ENCODE measurements around the gene TAS2R7. TPM values are rescaled to one million over a fixed set of nuclear protein-coding genes. Genes with fewer than 3 reads are reported as not detected.

The TAS2R7 gene
- total RNA-seq, 1 experiment from 2014 or later = not detected

DNA sequence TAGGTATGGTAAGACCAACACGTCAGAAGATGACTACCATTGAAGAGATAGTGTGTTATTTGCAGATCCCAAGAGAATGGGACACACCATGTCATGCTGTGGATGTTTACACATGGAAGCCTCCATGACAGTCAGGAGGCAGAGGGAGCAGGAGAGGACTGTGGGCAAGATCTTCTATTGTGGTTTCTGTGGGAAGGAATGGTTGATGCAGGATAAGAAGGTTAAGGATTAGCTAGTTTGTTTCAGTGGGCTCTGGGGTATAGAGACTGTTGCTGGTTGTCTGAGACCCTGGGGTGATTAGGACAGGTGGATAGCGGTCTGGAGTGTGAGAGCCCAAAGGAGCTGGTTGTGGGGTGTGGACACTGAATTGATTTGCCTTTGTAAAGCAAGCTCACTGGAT lies 23.3 kb downstream of the TAS2R7 start:
- Histone ChIP-seq H3K23me2 (ENCODE audit: insufficient read length, low read depth, low read length, poor library complexity, severe bottlenecking) (no peaks in the 10 kb centered on the region), H3K14ac (ENCODE audit: insufficient read depth, low read length) (no peak overlapping the region), H3K9ac (ENCODE audit: extremely low read depth, insufficient read length, low read length) (no peak overlapping the region), H2AK5ac (ENCODE audit: insufficient read length, low read length) (no peak overlapping the region), H3T11ph (ENCODE audit: low read length) (no peak overlapping the region), H3K56ac (ENCODE audit: insufficient read length, low read depth, low read length) (no peak overlapping the region), H3K4ac (ENCODE audit: low read depth, low read length) (no peak overlapping the region), H3K27me3 (ENCODE audit: insufficient read depth, low read length) (no peaks in the 10 kb centered on the region), H4K5ac (ENCODE audit: insufficient read length, low read depth, low read length) (no peak overlapping the region), H3K27ac (ENCODE audit: insufficient read length, low read depth, low read length) (no peak overlapping the region), H2BK15ac (ENCODE audit: low read depth, low read length) (no peak overlapping the region), H2BK12ac (ENCODE audit: insufficient read length, low read depth, low read length) (no peak overlapping the region), H3K79me2 (ENCODE audit: insufficient read depth, low read length) (no peaks in the 10 kb centered on the region), H4K91ac (ENCODE audit: insufficient read length, low read depth, low read length) (no peak overlapping the region), H3K23ac (ENCODE audit: insufficient read length, low read depth, low read length) (no peak overlapping the region), H2AFZ (ENCODE audit: low read length) (no peak overlapping the region), H3K18ac (ENCODE audit: insufficient read length, low read depth, low read length) (no peak overlapping the region), H2BK120ac (ENCODE audit: low read depth, low read length, poor library complexity, severe bottlenecking) (no peak overlapping the region), H4K8ac (replicated peaks; ENCODE audit: insufficient read length, low read depth, low read length) (no peak overlapping the region), H3K4me1 (ENCODE audit: insufficient read depth, low read length) (no peaks in the 10 kb centered on the region), H4K20me1 (ENCODE audit: control insufficient read depth, insufficient read depth, insufficient read length) (no peaks in the 10 kb centered on the region), H2BK20ac (ENCODE audit: low read depth, low read length, poor library complexity, severe bottlenecking) (no peak overlapping the region), H3K9me3 (ENCODE audit: control insufficient read depth, low read depth, low read length) (no peaks in the 10 kb centered on the region), H3K4me2 (ENCODE audit: insufficient read depth, insufficient read length, low read length) (no peak overlapping the region), H3K79me1 (ENCODE audit: insufficient read depth, low read depth, low read length, poor library complexity, severe bottlenecking) (no peaks in the 10 kb centered on the region), H2BK5ac (ENCODE audit: insufficient read length, low read length) (no peak overlapping the region)
- DNase-seq = no peak
- peaks cover 2% of the 10 kb centered on the region for H3K27me3 Mint-ChIP-seq (ENCODE audit: low read depth)
- no CpG with 5 or more reads among the region's 2 CpGs for WGBS (ENCODE audit: extremely low coverage, insufficient read length, low lambda C conversion rate)
- H3K4me1 Mint-ChIP-seq = peaks cover 4% of the 10 kb centered on the region in 2 experiments; a peak in 3 of 4 replicates
- no peaks in the 10 kb centered on the region for H3K9me3 Mint-ChIP-seq
- no peaks in the 10 kb centered on the region for H3K36me3 Mint-ChIP-seq (ENCODE audit: insufficient read depth in 1 of 3, low read depth in 3 of 3)
- TF ChIP-seq, protein P1, sequence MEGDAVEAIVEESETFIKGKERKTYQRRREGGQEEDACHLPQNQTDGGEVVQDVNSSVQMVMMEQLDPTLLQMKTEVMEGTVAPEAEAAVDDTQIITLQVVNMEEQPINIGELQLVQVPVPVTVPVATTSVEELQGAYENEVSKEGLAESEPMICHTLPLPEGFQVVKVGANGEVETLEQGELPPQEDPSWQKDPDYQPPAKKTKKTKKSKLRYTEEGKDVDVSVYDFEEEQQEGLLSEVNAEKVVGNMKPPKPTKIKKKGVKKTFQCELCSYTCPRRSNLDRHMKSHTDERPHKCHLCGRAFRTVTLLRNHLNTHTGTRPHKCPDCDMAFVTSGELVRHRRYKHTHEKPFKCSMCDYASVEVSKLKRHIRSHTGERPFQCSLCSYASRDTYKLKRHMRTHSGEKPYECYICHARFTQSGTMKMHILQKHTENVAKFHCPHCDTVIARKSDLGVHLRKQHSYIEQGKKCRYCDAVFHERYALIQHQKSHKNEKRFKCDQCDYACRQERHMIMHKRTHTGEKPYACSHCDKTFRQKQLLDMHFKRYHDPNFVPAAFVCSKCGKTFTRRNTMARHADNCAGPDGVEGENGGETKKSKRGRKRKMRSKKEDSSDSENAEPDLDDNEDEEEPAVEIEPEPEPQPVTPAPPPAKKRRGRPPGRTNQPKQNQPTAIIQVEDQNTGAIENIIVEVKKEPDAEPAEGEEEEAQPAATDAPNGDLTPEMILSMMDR (conservative IDR thresholded peaks at IDR 0.05) = no peak
- H3K4me3 Mint-ChIP-seq = no peak overlapping the region
- H3K27ac Mint-ChIP-seq = no peak overlapping the region

All from H9 (cell line).